H1 (cell line): ENCODE data around the gene TMEM135. TPM values are rescaled to one million over a fixed set of nuclear protein-coding genes. Genes with fewer than 3 reads are reported as not detected.

ENCODE experiments used
- CTCF ChIA-PET: fragments of 300-600 bp; sonication (Branson Sonifier 250); formaldehyde crosslinking; loops from one replicate; lab custom pipeline; 2021; ENCODE audit not compliant: partially characterized antibody; lab: Charles Lee
- POLR2A ChIA-PET: fragments of 300-600 bp; sonication (Branson Sonifier 250); formaldehyde crosslinking; loops from one replicate; lab custom pipeline; 2021; ENCODE audit warnings: inconsistent platforms; ENCODE audit not compliant: partially characterized antibody; lab: Charles Lee
- DNase-seq, 2 experiments: peaks; one replicate each; pipeline versions ENCODE4 v3.0.0 to v3.0.0-alpha.2; 2010 to 2022; ENCODE audit warnings: low spot score in 2 of 2, low read depth in 1 of 2, mixed read lengths in 1 of 2
- FAIRE-seq: peaks from 2 replicates; lab custom pipeline; 2011; peaks lifted over from hg19 to GRCh38; lab: Jason Lieb, UNC
- H2AFZ ChIP-seq: 2 replicates; pipeline ENCODE4 v1.8.1; 2012; ENCODE audit warnings: low read length, inconsistent platforms
- H2AK5ac ChIP-seq: 2 replicates; pipeline ENCODE4 v1.6.1; 2013; ENCODE audit warnings: low read depth, low read length
- H2BK120ac ChIP-seq: replicated peaks from 2 replicates; pipeline ENCODE3; 2013; ENCODE audit warnings: low read depth, low read length, inconsistent platforms
- H2BK12ac ChIP-seq: 2 replicates; pipeline ENCODE4 v1.6.1; 2013; ENCODE audit warnings: low read depth, low read length
- H2BK15ac ChIP-seq: 2 replicates; pipeline ENCODE4 v1.6.1; 2013; ENCODE audit warnings: low read length
- H2BK20ac ChIP-seq: 2 replicates; pipeline ENCODE4 v1.6.1; 2013; ENCODE audit warnings: low read length
- H2BK5ac ChIP-seq: 2 replicates; pipeline ENCODE4 v1.6.1; 2013; ENCODE audit warnings: low read depth, low read length
- H3K14ac ChIP-seq: 2 replicates; pipeline ENCODE4 v1.6.1; 2013; ENCODE audit warnings: inconsistent platforms; ENCODE audit not compliant: insufficient read length
- H3K18ac ChIP-seq: 2 replicates; pipeline ENCODE4 v1.6.1; 2013; ENCODE audit warnings: low read length; ENCODE audit errors: extremely low read depth
- H3K23ac ChIP-seq: 2 replicates; pipeline ENCODE4 v1.6.1; 2013; ENCODE audit warnings: inconsistent platforms; ENCODE audit not compliant: insufficient read length
- H3K23me2 ChIP-seq: 2 replicates; pipeline ENCODE4 v1.6.1; 2013; ENCODE audit warnings: low read depth, low read length
- H3K27ac ChIP-seq: 2 replicates; pipeline ENCODE4 v1.6.1; 2011; ENCODE audit warnings: low read depth, low read length, inconsistent platforms
- H3K27me3 ChIP-seq, 4 experiments: replicated peaks in 1 of 4; 1 replicate in 1 of 4; 2 replicates in 3 of 4; pipeline versions ENCODE4 v1.6.1 to v1.8.1; 2011 to 2013; ENCODE audit warnings: low read length in 3 of 4, mild to moderate bottlenecking in 3 of 4, inconsistent platforms in 2 of 4, mixed read lengths in 2 of 4, moderate library complexity in 1 of 4; ENCODE audit not compliant: control insufficient read depth in 3 of 4, insufficient read depth in 3 of 4; ENCODE audit errors: extremely low read depth in 1 of 4
- H3K36me3 ChIP-seq, 4 experiments: 2 replicates each; pipeline versions ENCODE4 v1.6.1 to v1.8.1; 2011 to 2013; ENCODE audit warnings: mild to moderate bottlenecking in 4 of 4, low read length in 3 of 4, moderate library complexity in 2 of 4, control low read depth in 1 of 4, inconsistent platforms in 1 of 4; ENCODE audit not compliant: insufficient read depth in 4 of 4, control insufficient read depth in 2 of 4
- H3K4ac ChIP-seq: replicated peaks from 2 replicates; pipeline ENCODE3; 2013; ENCODE audit warnings: low read length, low read depth, mixed read lengths, inconsistent platforms; ENCODE audit not compliant: insufficient read length
- H3K4me1 ChIP-seq, 4 experiments: replicated peaks in 1 of 4; 1 replicate in 1 of 4; 2 replicates in 3 of 4; pipeline versions ENCODE4 v1.6.1 to v1.8.1; 2011 to 2013; ENCODE audit warnings: low read length in 3 of 4, inconsistent platforms in 2 of 4, mixed read lengths in 1 of 4; ENCODE audit not compliant: insufficient read depth in 4 of 4, control insufficient read depth in 3 of 4
- H3K4me2 ChIP-seq, 2 experiments: 2 replicates each; pipeline versions ENCODE4 v1.6.1 to v1.8.1; 2011 to 2013; ENCODE audit warnings: low read depth in 2 of 2, low read length in 2 of 2, control low read depth in 1 of 2, inconsistent platforms in 1 of 2, mild to moderate bottlenecking in 1 of 2; ENCODE audit not compliant: insufficient read depth in 1 of 2
- H3K4me3 ChIP-seq, 4 experiments: fragments of 200-600, 300-600 bp in 1 of 4; sonication (generic), shearing (Covaris generic), sonication (Bioruptor Twin) in 1 of 4; 2 replicates each; pipeline versions ENCODE4 v1.5.1 to v1.8.1; 2011 to 2016; ENCODE audit warnings: low read length in 4 of 4, low read depth in 3 of 4, control low read depth in 2 of 4, inconsistent platforms in 2 of 4, mild to moderate bottlenecking in 2 of 4, mixed read lengths in 1 of 4, moderate library complexity in 1 of 4; ENCODE audit not compliant: insufficient read depth in 2 of 4; ENCODE audit errors: extremely low read depth in 1 of 4
- H3K56ac ChIP-seq: replicated peaks from 2 replicates; pipeline ENCODE3; 2013; ENCODE audit warnings: low read depth, mild to moderate bottlenecking, mixed read lengths, low read length, inconsistent platforms; ENCODE audit not compliant: insufficient read length
- H3K79me1 ChIP-seq: 2 replicates; pipeline ENCODE4 v1.6.1; 2013; ENCODE audit warnings: low read depth, low read length, control low read depth
- H3K79me2 ChIP-seq, 2 experiments: 2 replicates each; pipeline versions ENCODE4 v1.6.1 to v1.8.1; 2012 to 2013; ENCODE audit warnings: low read length in 2 of 2, mild to moderate bottlenecking in 2 of 2, inconsistent platforms in 1 of 2; ENCODE audit not compliant: insufficient read depth in 2 of 2, control insufficient read depth in 1 of 2
- H3K9ac ChIP-seq, 4 experiments: replicated peaks in 1 of 4; 1 replicate in 1 of 4; 2 replicates in 3 of 4; pipeline versions ENCODE4 v1.6.1 to v1.8.1; 2011 to 2013; ENCODE audit warnings: low read depth in 3 of 4, low read length in 3 of 4, control low read depth in 2 of 4, mild to moderate bottlenecking in 2 of 4, moderate library complexity in 2 of 4, inconsistent platforms in 1 of 4; ENCODE audit errors: extremely low read depth in 1 of 4
- H3K9me3 ChIP-seq, 2 experiments: 2 replicates each; pipeline versions ENCODE4 v1.6.1 to v1.8.1; 2012 to 2013; ENCODE audit warnings: mild to moderate bottlenecking in 2 of 2, moderate library complexity in 2 of 2, control low read depth in 1 of 2, inconsistent platforms in 1 of 2, low read depth in 1 of 2, low read length in 1 of 2, mixed read lengths in 1 of 2; ENCODE audit not compliant: insufficient read depth in 2 of 2
- H4K20me1 ChIP-seq, 2 experiments: replicated peaks in 1 of 2; 2 replicates each; pipeline versions ENCODE3 to v1.8.1; 2011 to 2013; ENCODE audit warnings: inconsistent platforms in 2 of 2, low read length in 2 of 2, mild to moderate bottlenecking in 1 of 2; ENCODE audit not compliant: insufficient read depth in 2 of 2, control insufficient read depth in 1 of 2
- H4K5ac ChIP-seq: 2 replicates; pipeline ENCODE4 v1.6.1; 2013; ENCODE audit warnings: low read length, low read depth, mixed read lengths, inconsistent platforms; ENCODE audit not compliant: insufficient read length
- H4K8ac ChIP-seq: 2 replicates; pipeline ENCODE4 v1.8.0; 2013; ENCODE audit warnings: mild to moderate bottlenecking, moderate library complexity, low read length, inconsistent platforms; ENCODE audit not compliant: insufficient read depth; ENCODE audit errors: extremely low read depth
- H4K91ac ChIP-seq: replicated peaks from 2 replicates; pipeline ENCODE3; 2013; ENCODE audit warnings: low read length, mixed read lengths, inconsistent platforms; ENCODE audit not compliant: insufficient read length
- CHD2 ChIP-seq: IDR thresholded peaks from 2 replicates; pipeline ENCODE4 v1.6.1; 2012; ENCODE audit warnings: low read length, improper control_type of control experiment
- RBBP5 ChIP-seq: IDR thresholded peaks from 2 replicates; pipeline ENCODE4 v1.7.1; 2012; ENCODE audit warnings: low read depth, mild to moderate bottlenecking, inconsistent platforms, low read length, moderate library complexity, borderline replicate concordance
- SP1 ChIP-seq: IDR thresholded peaks from 2 replicates; pipeline ENCODE4 v1.6.1; 2011; ENCODE audit warnings: low read depth, low read length
- WGBS, 2 experiments: shearing (Covaris generic) in 1 of 2; methylation state at CpG; one replicate each; pipeline versions ENCODE4 v1.1.6 to v1.1.7; 2013 to 2015; ENCODE audit warnings: low lambda C conversion rate in 2 of 2, mixed read lengths in 2 of 2, inconsistent platforms in 1 of 2, low coverage in 1 of 2, missing lambda C conversion rate in 1 of 2; ENCODE audit not compliant: insufficient replicate concordance in 2 of 2, insufficient coverage in 1 of 2, insufficient read length in 1 of 2; ENCODE audit errors: extremely low coverage in 1 of 2, missing lambda C conversion rate in 1 of 2; 5-methylcytosine and 5-hydroxymethylcytosine counted together
- polyA plus RNA-seq, 7 experiments: library from polyadenylated mRNA; depleted of rRNA in 3 of 7; stranded (reverse) in 5 of 7; unstranded in 2 of 7; fragments of >200 nt in 5 of 7; fragments of 200-250 nt in 2 of 7; gene quantifications; 1 replicate in 5 of 7; 2 replicates in 1 of 7; 4 replicates in 1 of 7; pipeline versions ENCODE4 v1.2.1 to v1.2.3, GENCODE V29; 2011 to 2013; ENCODE audit warnings: missing spikeins in 2 of 7, mixed read lengths in 2 of 7
- total RNA-seq: library from RNA; stranded (reverse); fragmentation: NEBNext Ultra II Directional; extraction: Animal tissue kit (Norgen Biotek cat#: 25700); gene quantifications from 2 replicates; pipeline ENCODE4 v1.2.1, GENCODE V29; 2021

TMEM135 gene
- total and polyA plus RNA-seq, 2 of the 8 experiments (the other 6 are each of a cell fraction or from before 2014, with no cell fraction given), result 9.3 to 31.3 TPM

GRCh38 chr11:87224486-87224885 is 186.8 kb downstream of the TMEM135 start:
- TF ChIP-seq SP1 (no peak), RBBP5 (no peak), CHD2 (no peak)
- Histone ChIP-seq H3K36me3 (no peaks in the 10 kb centered on the region), H2AFZ (no peak overlapping the region), H3K4me2 (no peak overlapping the region), H4K5ac (no peak overlapping the region), H3K14ac (no peak overlapping the region), H3K79me1 (no peaks in the 10 kb centered on the region), H2AK5ac (no peak overlapping the region), H3K27me3 (no peaks in the 10 kb centered on the region), H3K9ac (no peak overlapping the region), H2BK120ac (no peak overlapping the region), H4K8ac (no peak overlapping the region), H3K4me3 (no peak overlapping the region), H3K23me2 (no peaks in the 10 kb centered on the region), H2BK12ac (no peak overlapping the region), H3K56ac (no peak overlapping the region), H3K9me3 (no peaks in the 10 kb centered on the region), H3K79me2 (no peaks in the 10 kb centered on the region), H3K18ac (no peak overlapping the region), H2BK5ac (no peak overlapping the region), H2BK20ac (no peak overlapping the region), H4K91ac (no peak overlapping the region), H3K23ac (no peak overlapping the region), H3K4ac (no peak overlapping the region), H2BK15ac (no peak overlapping the region), H3K27ac (no peak overlapping the region), H4K20me1 (no peaks in the 10 kb centered on the region), H3K4me1 (no peaks in the 10 kb centered on the region)
- 82% methylated on average over 1 of the region's 1 CpG; no CpG with 5 or more reads in 1 of the 2 experiments for WGBS, 2 experiments
- ChIA-PET CTCF (interaction anchor here (0.6 kb wide), 2 partner anchors 289 to 319 kb away, joined by 3 read pairs; no protein-coding TSS in a partner anchor), POLR2A (no interaction called here)
- DNase-seq (no peak), FAIRE-seq (no peak)
